Fibroblast of lung (primary cell): ENCODE measurements around the gene FITM2. TPM values are rescaled to one million over a fixed set of nuclear protein-coding genes. Genes with fewer than 3 reads are reported as not detected.
A peak's percentile ranks its signal among the peaks of the same experiment; 100 is the strongest.

Experiments
- DNase-seq, 2 donors: peaks; one replicate each; pipeline versions ENCODE4 v3.0.0 to v3.0.0-alpha.2; 2010; ENCODE audit warnings: low read depth in 2 of 2
- H2AFZ ChIP-seq: 2 replicates; pipeline ENCODE4 v1.5.1; 2012; ENCODE audit warnings: low read length, control low read depth, inconsistent platforms
- H3K27ac ChIP-seq: 2 replicates; pipeline ENCODE4 v1.5.1; 2011; ENCODE audit warnings: low read length, control low read depth; ENCODE audit not compliant: insufficient read depth
- H3K27me3 ChIP-seq: 2 replicates; pipeline ENCODE4 v1.5.1; 2011; ENCODE audit warnings: mild to moderate bottlenecking, low read length; ENCODE audit not compliant: control insufficient read depth, insufficient read depth
- H3K36me3 ChIP-seq: 2 replicates; pipeline ENCODE4 v1.5.1; 2011; ENCODE audit warnings: low read length; ENCODE audit not compliant: control insufficient read depth, insufficient read depth
- H3K4me1 ChIP-seq: 2 replicates; pipeline ENCODE4 v1.5.1; 2011; ENCODE audit warnings: low read length; ENCODE audit not compliant: control insufficient read depth, insufficient read depth; ENCODE audit errors: extremely low read depth
- H3K4me2 ChIP-seq: 2 replicates; pipeline ENCODE4 v1.5.1; 2011; ENCODE audit warnings: low read length, control low read depth; ENCODE audit not compliant: insufficient read depth; ENCODE audit errors: extremely low read depth
- H3K4me3 ChIP-seq, 4 experiments: fragments of 200-600 bp in 1 of 4; sonication (generic) in 1 of 4; replicated peaks in 1 of 4; 2 replicates each; pipeline ENCODE4 v1.5.1; 2011 to 2016; ENCODE audit warnings: low read length in 4 of 4, low read depth in 3 of 4, mild to moderate bottlenecking in 3 of 4, control low read depth in 2 of 4, inconsistent platforms in 1 of 4, mixed read lengths in 1 of 4; ENCODE audit not compliant: insufficient read depth in 1 of 4; ENCODE audit errors: control extremely low read depth in 1 of 4
- H3K79me2 ChIP-seq: 2 replicates; pipeline ENCODE4 v1.5.1; 2012; ENCODE audit warnings: mild to moderate bottlenecking, low read length, inconsistent platforms; ENCODE audit not compliant: control insufficient read depth, insufficient read depth
- H3K9ac ChIP-seq: 2 replicates; pipeline ENCODE4 v1.5.1; 2011; ENCODE audit warnings: mild to moderate bottlenecking, low read length, control low read depth; ENCODE audit not compliant: insufficient read depth
- H3K9me3 ChIP-seq: 2 replicates; pipeline ENCODE4 v1.5.1; 2012; ENCODE audit warnings: low read depth, low read length; ENCODE audit not compliant: control insufficient read depth, insufficient read depth
- H4K20me1 ChIP-seq: 2 replicates; pipeline ENCODE4 v1.5.1; 2011; ENCODE audit warnings: low read length; ENCODE audit not compliant: control insufficient read depth, insufficient read depth; ENCODE audit errors: extremely low read depth
- EZH2 ChIP-seq: IDR thresholded peaks from 2 replicates; pipeline ENCODE4 v1.5.1; 2012; ENCODE audit warnings: low read length, control low read depth, mild to moderate bottlenecking; ENCODE audit errors: missing control alignments
- polyA minus RNA-seq: library from RNA; depleted of rRNA, polyadenylated mRNA; stranded (reverse); fragments of >200 nt; gene quantifications from 2 replicates; pipeline ENCODE4 v1.2.3, GENCODE V29; 2011; ENCODE audit warnings: low replicate concordance
- polyA plus RNA-seq, 2 donors: library from polyadenylated mRNA; depleted of rRNA in 1 of 2; stranded (reverse) in 1 of 2; unstranded in 1 of 2; fragments of >200 nt; gene quantifications; 2 replicates each; pipeline ENCODE4 v1.2.1, GENCODE V29; 2011 to 2012; ENCODE audit warnings: missing spikeins in 1 of 2
- total RNA-seq: library from RNA; depleted of rRNA; stranded (reverse); fragments of >200 nt; gene quantifications from 2 replicates; pipeline ENCODE4 v1.2.1, GENCODE V29; 2014
- TF ChIP-seq, protein P1 (sequence below), 2 donors: IDR thresholded peaks in 1 of 2; conservative IDR thresholded peaks in 1 of 2; 1 replicate in 1 of 2; 2 replicates in 1 of 2; pipeline ENCODE4 v1.5.1; 2011 to 2012; ENCODE audit warnings: low read length in 2 of 2, control low read depth in 1 of 2, inconsistent platforms in 1 of 2, low read depth in 1 of 2, mild to moderate bottlenecking in 1 of 2

The FITM2 gene, protein sequence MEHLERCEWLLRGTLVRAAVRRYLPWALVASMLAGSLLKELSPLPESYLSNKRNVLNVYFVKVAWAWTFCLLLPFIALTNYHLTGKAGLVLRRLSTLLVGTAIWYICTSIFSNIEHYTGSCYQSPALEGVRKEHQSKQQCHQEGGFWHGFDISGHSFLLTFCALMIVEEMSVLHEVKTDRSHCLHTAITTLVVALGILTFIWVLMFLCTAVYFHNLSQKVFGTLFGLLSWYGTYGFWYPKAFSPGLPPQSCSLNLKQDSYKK
- total RNA-seq (5.1 and 8.6 TPM in 2 replicates), polyA plus RNA-seq (6.8 and 9.7 TPM in 2 replicates), polyA minus RNA-seq (13.1 and 13.9 TPM in 2 replicates)
- polyA plus RNA-seq (2012): 6.5 and 9.6 TPM in 2 replicates

- peaks cover 5% of the 10 kb centered on the region for H3K4me1 ChIP-seq
- H3K27me3 ChIP-seq: no peaks in the 10 kb centered on the region
- H3K4me2 ChIP-seq: peak within 1 kb of the TSS; percentile 99
- H3K9ac ChIP-seq: peak within 1 kb of the TSS; percentile 82
- no peak for TF ChIP-seq EZH2
- TF ChIP-seq, protein P1, sequence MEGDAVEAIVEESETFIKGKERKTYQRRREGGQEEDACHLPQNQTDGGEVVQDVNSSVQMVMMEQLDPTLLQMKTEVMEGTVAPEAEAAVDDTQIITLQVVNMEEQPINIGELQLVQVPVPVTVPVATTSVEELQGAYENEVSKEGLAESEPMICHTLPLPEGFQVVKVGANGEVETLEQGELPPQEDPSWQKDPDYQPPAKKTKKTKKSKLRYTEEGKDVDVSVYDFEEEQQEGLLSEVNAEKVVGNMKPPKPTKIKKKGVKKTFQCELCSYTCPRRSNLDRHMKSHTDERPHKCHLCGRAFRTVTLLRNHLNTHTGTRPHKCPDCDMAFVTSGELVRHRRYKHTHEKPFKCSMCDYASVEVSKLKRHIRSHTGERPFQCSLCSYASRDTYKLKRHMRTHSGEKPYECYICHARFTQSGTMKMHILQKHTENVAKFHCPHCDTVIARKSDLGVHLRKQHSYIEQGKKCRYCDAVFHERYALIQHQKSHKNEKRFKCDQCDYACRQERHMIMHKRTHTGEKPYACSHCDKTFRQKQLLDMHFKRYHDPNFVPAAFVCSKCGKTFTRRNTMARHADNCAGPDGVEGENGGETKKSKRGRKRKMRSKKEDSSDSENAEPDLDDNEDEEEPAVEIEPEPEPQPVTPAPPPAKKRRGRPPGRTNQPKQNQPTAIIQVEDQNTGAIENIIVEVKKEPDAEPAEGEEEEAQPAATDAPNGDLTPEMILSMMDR (conservative IDR thresholded peaks at IDR 0.05 in 1 of 2, IDR thresholded peaks at IDR 0.05 in 1 of 2; ENCODE audit: low read depth in 1 of 2, low read length in 2 of 2): peak; percentile 80
- no peaks in the 10 kb centered on the region for H4K20me1 ChIP-seq
- peak within 1 kb of the TSS; percentile 69 for H3K27ac ChIP-seq
- H3K9me3 ChIP-seq: no peaks in the 10 kb centered on the region
- DNase-seq: peak; percentile 95 to 97
- no peaks in the 10 kb centered on the region for H3K36me3 ChIP-seq
- peak within 1 kb of the TSS; percentile 76 to 98 (median 96) for H3K4me3 ChIP-seq
- peaks cover 6% of the 10 kb centered on the region for H3K79me2 ChIP-seq
- H2AFZ ChIP-seq: peak within 1 kb of the TSS; percentile 99
Measured at GRCh38 chr20:44310664-44311639, at the start of gene FITM2. Gene FITM2, minus strand, starts transcription at chr20:44311202. Its CDS starts 54 bp downstream, at chr20:44311148.

- Histone ChIP-seq H2AFZ (no peak overlapping the region), H3K79me2 (no peaks in the 10 kb centered on the region), H4K20me1 (no peaks in the 10 kb centered on the region), H3K9ac (no peak overlapping the region), H3K4me2 (no peak overlapping the region), H3K9me3 (no peaks in the 10 kb centered on the region), H3K36me3 (no peaks in the 10 kb centered on the region), H3K27ac (no peak overlapping the region), H3K4me1 (no peaks in the 10 kb centered on the region), H3K27me3 (peaks cover 10% of the 10 kb centered on the region), H3K4me3 (no peak overlapping the region)
- no peak for TF ChIP-seq EZH2
- TF ChIP-seq, protein P1 (conservative IDR thresholded peaks at IDR 0.05 in 1 of 2, IDR thresholded peaks at IDR 0.05 in 1 of 2; ENCODE audit: low read depth in 1 of 2, low read length in 2 of 2): no peak
- no peak for DNase-seq
Measured at GRCh38 chr20:44360221-44360620, 49.2 kb upstream of the FITM2 start.

- H3K4me3 ChIP-seq: no peak overlapping the region
- H3K27ac ChIP-seq: no peak overlapping the region
- no peaks in the 10 kb centered on the region for H4K20me1 ChIP-seq
- H3K4me1 ChIP-seq: no peaks in the 10 kb centered on the region
- H3K9me3 ChIP-seq: no peaks in the 10 kb centered on the region
- no peak for DNase-seq
- no peaks in the 10 kb centered on the region for H3K79me2 ChIP-seq
- TF ChIP-seq EZH2: no peak
- TF ChIP-seq, protein P1 (conservative IDR thresholded peaks at IDR 0.05 in 1 of 2, IDR thresholded peaks at IDR 0.05 in 1 of 2; ENCODE audit: low read depth in 1 of 2, low read length in 2 of 2): no peak
- H3K36me3 ChIP-seq: no peaks in the 10 kb centered on the region
- no peak overlapping the region for H3K9ac ChIP-seq
- H3K27me3 ChIP-seq: peaks cover 10% of the 10 kb centered on the region
- H3K4me2 ChIP-seq: no peak overlapping the region
- no peak overlapping the region for H2AFZ ChIP-seq
Measured at GRCh38 chr20:44358776-44359175, 47.8 kb upstream of the FITM2 start.
